H1 (cell line): ENCODE results near the gene LRRC74B. TPM values are rescaled to one million over a fixed set of nuclear protein-coding genes. Genes with fewer than 3 reads are reported as not detected.

ENCODE experiments used
- CTCF ChIA-PET: fragments of 300-600 bp; sonication (Branson Sonifier 250); formaldehyde crosslinking; loops from one replicate; lab custom pipeline; 2021; ENCODE audit not compliant: partially characterized antibody; lab: Charles Lee
- POLR2A ChIA-PET: fragments of 300-600 bp; sonication (Branson Sonifier 250); formaldehyde crosslinking; loops from one replicate; lab custom pipeline; 2021; ENCODE audit warnings: inconsistent platforms; ENCODE audit not compliant: partially characterized antibody; lab: Charles Lee
- DNase-seq, 2 experiments: peaks; one replicate each; pipeline versions ENCODE4 v3.0.0 to v3.0.0-alpha.2; 2010 to 2022; ENCODE audit warnings: low spot score in 2 of 2, low read depth in 1 of 2, mixed read lengths in 1 of 2
- FAIRE-seq: peaks from 2 replicates; lab custom pipeline; 2011; peaks lifted over from hg19 to GRCh38; lab: Jason Lieb, UNC
- H2AFZ ChIP-seq: 2 replicates; pipeline ENCODE4 v1.8.1; 2012; ENCODE audit warnings: low read length, inconsistent platforms
- H2AK5ac ChIP-seq: 2 replicates; pipeline ENCODE4 v1.6.1; 2013; ENCODE audit warnings: low read depth, low read length
- H2BK120ac ChIP-seq: replicated peaks from 2 replicates; pipeline ENCODE3; 2013; ENCODE audit warnings: low read depth, low read length, inconsistent platforms
- H2BK12ac ChIP-seq: 2 replicates; pipeline ENCODE4 v1.6.1; 2013; ENCODE audit warnings: low read depth, low read length
- H2BK15ac ChIP-seq: 2 replicates; pipeline ENCODE4 v1.6.1; 2013; ENCODE audit warnings: low read length
- H2BK20ac ChIP-seq: 2 replicates; pipeline ENCODE4 v1.6.1; 2013; ENCODE audit warnings: low read length
- H2BK5ac ChIP-seq: 2 replicates; pipeline ENCODE4 v1.6.1; 2013; ENCODE audit warnings: low read depth, low read length
- H3K14ac ChIP-seq: 2 replicates; pipeline ENCODE4 v1.6.1; 2013; ENCODE audit warnings: inconsistent platforms; ENCODE audit not compliant: insufficient read length
- H3K18ac ChIP-seq: 2 replicates; pipeline ENCODE4 v1.6.1; 2013; ENCODE audit warnings: low read length; ENCODE audit errors: extremely low read depth
- H3K23ac ChIP-seq: 2 replicates; pipeline ENCODE4 v1.6.1; 2013; ENCODE audit warnings: inconsistent platforms; ENCODE audit not compliant: insufficient read length
- H3K23me2 ChIP-seq: 2 replicates; pipeline ENCODE4 v1.6.1; 2013; ENCODE audit warnings: low read depth, low read length
- H3K27ac ChIP-seq: 2 replicates; pipeline ENCODE4 v1.6.1; 2011; ENCODE audit warnings: low read depth, low read length, inconsistent platforms
- H3K27me3 ChIP-seq, 4 experiments: replicated peaks in 1 of 4; 1 replicate in 1 of 4; 2 replicates in 3 of 4; pipeline versions ENCODE4 v1.6.1 to v1.8.1; 2011 to 2013; ENCODE audit warnings: low read length in 3 of 4, mild to moderate bottlenecking in 3 of 4, inconsistent platforms in 2 of 4, mixed read lengths in 2 of 4, moderate library complexity in 1 of 4; ENCODE audit not compliant: control insufficient read depth in 3 of 4, insufficient read depth in 3 of 4; ENCODE audit errors: extremely low read depth in 1 of 4
- H3K36me3 ChIP-seq, 4 experiments: 2 replicates each; pipeline versions ENCODE4 v1.6.1 to v1.8.1; 2011 to 2013; ENCODE audit warnings: mild to moderate bottlenecking in 4 of 4, low read length in 3 of 4, moderate library complexity in 2 of 4, control low read depth in 1 of 4, inconsistent platforms in 1 of 4; ENCODE audit not compliant: insufficient read depth in 4 of 4, control insufficient read depth in 2 of 4
- H3K4ac ChIP-seq: replicated peaks from 2 replicates; pipeline ENCODE3; 2013; ENCODE audit warnings: low read length, low read depth, mixed read lengths, inconsistent platforms; ENCODE audit not compliant: insufficient read length
- H3K4me1 ChIP-seq, 4 experiments: replicated peaks in 1 of 4; 1 replicate in 1 of 4; 2 replicates in 3 of 4; pipeline versions ENCODE4 v1.6.1 to v1.8.1; 2011 to 2013; ENCODE audit warnings: low read length in 3 of 4, inconsistent platforms in 2 of 4, mixed read lengths in 1 of 4; ENCODE audit not compliant: insufficient read depth in 4 of 4, control insufficient read depth in 3 of 4
- H3K4me2 ChIP-seq, 2 experiments: 2 replicates each; pipeline versions ENCODE4 v1.6.1 to v1.8.1; 2011 to 2013; ENCODE audit warnings: low read depth in 2 of 2, low read length in 2 of 2, control low read depth in 1 of 2, inconsistent platforms in 1 of 2, mild to moderate bottlenecking in 1 of 2; ENCODE audit not compliant: insufficient read depth in 1 of 2
- H3K4me3 ChIP-seq, 4 experiments: fragments of 200-600, 300-600 bp in 1 of 4; sonication (generic), shearing (Covaris generic), sonication (Bioruptor Twin) in 1 of 4; 2 replicates each; pipeline versions ENCODE4 v1.5.1 to v1.8.1; 2011 to 2016; ENCODE audit warnings: low read length in 4 of 4, low read depth in 3 of 4, control low read depth in 2 of 4, inconsistent platforms in 2 of 4, mild to moderate bottlenecking in 2 of 4, mixed read lengths in 1 of 4, moderate library complexity in 1 of 4; ENCODE audit not compliant: insufficient read depth in 2 of 4; ENCODE audit errors: extremely low read depth in 1 of 4
- H3K56ac ChIP-seq: replicated peaks from 2 replicates; pipeline ENCODE3; 2013; ENCODE audit warnings: low read depth, mild to moderate bottlenecking, mixed read lengths, low read length, inconsistent platforms; ENCODE audit not compliant: insufficient read length
- H3K79me1 ChIP-seq: 2 replicates; pipeline ENCODE4 v1.6.1; 2013; ENCODE audit warnings: low read depth, low read length, control low read depth
- H3K79me2 ChIP-seq, 2 experiments: 2 replicates each; pipeline versions ENCODE4 v1.6.1 to v1.8.1; 2012 to 2013; ENCODE audit warnings: low read length in 2 of 2, mild to moderate bottlenecking in 2 of 2, inconsistent platforms in 1 of 2; ENCODE audit not compliant: insufficient read depth in 2 of 2, control insufficient read depth in 1 of 2
- H3K9ac ChIP-seq, 4 experiments: replicated peaks in 1 of 4; 1 replicate in 1 of 4; 2 replicates in 3 of 4; pipeline versions ENCODE4 v1.6.1 to v1.8.1; 2011 to 2013; ENCODE audit warnings: low read depth in 3 of 4, low read length in 3 of 4, control low read depth in 2 of 4, mild to moderate bottlenecking in 2 of 4, moderate library complexity in 2 of 4, inconsistent platforms in 1 of 4; ENCODE audit errors: extremely low read depth in 1 of 4
- H3K9me3 ChIP-seq, 2 experiments: 2 replicates each; pipeline versions ENCODE4 v1.6.1 to v1.8.1; 2012 to 2013; ENCODE audit warnings: mild to moderate bottlenecking in 2 of 2, moderate library complexity in 2 of 2, control low read depth in 1 of 2, inconsistent platforms in 1 of 2, low read depth in 1 of 2, low read length in 1 of 2, mixed read lengths in 1 of 2; ENCODE audit not compliant: insufficient read depth in 2 of 2
- H4K20me1 ChIP-seq, 2 experiments: replicated peaks in 1 of 2; 2 replicates each; pipeline versions ENCODE3 to v1.8.1; 2011 to 2013; ENCODE audit warnings: inconsistent platforms in 2 of 2, low read length in 2 of 2, mild to moderate bottlenecking in 1 of 2; ENCODE audit not compliant: insufficient read depth in 2 of 2, control insufficient read depth in 1 of 2
- H4K5ac ChIP-seq: 2 replicates; pipeline ENCODE4 v1.6.1; 2013; ENCODE audit warnings: low read length, low read depth, mixed read lengths, inconsistent platforms; ENCODE audit not compliant: insufficient read length
- H4K8ac ChIP-seq: 2 replicates; pipeline ENCODE4 v1.8.0; 2013; ENCODE audit warnings: mild to moderate bottlenecking, moderate library complexity, low read length, inconsistent platforms; ENCODE audit not compliant: insufficient read depth; ENCODE audit errors: extremely low read depth
- H4K91ac ChIP-seq: replicated peaks from 2 replicates; pipeline ENCODE3; 2013; ENCODE audit warnings: low read length, mixed read lengths, inconsistent platforms; ENCODE audit not compliant: insufficient read length
- GTF2F1 ChIP-seq: IDR thresholded peaks from 2 replicates; pipeline ENCODE4 v1.6.1; 2012; ENCODE audit warnings: low read depth, low read length, improper control_type of control experiment, borderline replicate concordance
- KDM1A ChIP-seq: fragments of 200-600, 300-600 bp; sonication (generic); IDR thresholded peaks from 2 replicates; pipeline ENCODE4 v1.7.1; 2016; ENCODE audit warnings: mild to moderate bottlenecking, low read length, borderline replicate concordance
- KDM4A ChIP-seq: IDR thresholded peaks from one replicate; pipeline ENCODE4 v1.7.1; 2012; ENCODE audit warnings: low read depth, mild to moderate bottlenecking, moderate library complexity, low read length, inconsistent platforms; ENCODE audit not compliant: severe bottlenecking
- NANOG ChIP-seq: IDR thresholded peaks from 2 replicates; pipeline ENCODE4 v1.6.1; 2011; ENCODE audit warnings: low read length, low read depth, mild to moderate bottlenecking, inconsistent platforms; ENCODE audit not compliant: insufficient read depth, poor library complexity, severe bottlenecking
- POLR2A ChIP-seq, 2 experiments: IDR thresholded peaks; 1 replicate in 1 of 2; 2 replicates in 1 of 2; pipeline ENCODE4 v1.6.1; 2011; ENCODE audit warnings: low read depth in 2 of 2, low read length in 2 of 2, mild to moderate bottlenecking in 2 of 2; ENCODE audit errors: control extremely low read depth in 1 of 2
- SIX5 ChIP-seq: IDR thresholded peaks from 2 replicates; pipeline ENCODE4 v1.6.1; 2011; ENCODE audit warnings: mild to moderate bottlenecking, low read depth, low read length
- SRF ChIP-seq: IDR thresholded peaks from 2 replicates; pipeline ENCODE4 v1.6.1; 2011; ENCODE audit warnings: mild to moderate bottlenecking, low read depth, low read length, moderate library complexity
- WGBS, 2 experiments: shearing (Covaris generic) in 1 of 2; methylation state at CpG; one replicate each; pipeline versions ENCODE4 v1.1.6 to v1.1.7; 2013 to 2015; ENCODE audit warnings: low lambda C conversion rate in 2 of 2, mixed read lengths in 2 of 2, inconsistent platforms in 1 of 2, low coverage in 1 of 2, missing lambda C conversion rate in 1 of 2; ENCODE audit not compliant: insufficient replicate concordance in 2 of 2, insufficient coverage in 1 of 2, insufficient read length in 1 of 2; ENCODE audit errors: extremely low coverage in 1 of 2, missing lambda C conversion rate in 1 of 2; 5-methylcytosine and 5-hydroxymethylcytosine counted together
- polyA plus RNA-seq, 7 experiments: library from polyadenylated mRNA; depleted of rRNA in 3 of 7; stranded (reverse) in 5 of 7; unstranded in 2 of 7; fragments of >200 nt in 5 of 7; fragments of 200-250 nt in 2 of 7; gene quantifications; 1 replicate in 5 of 7; 2 replicates in 1 of 7; 4 replicates in 1 of 7; pipeline versions ENCODE4 v1.2.1 to v1.2.3, GENCODE V29; 2011 to 2013; ENCODE audit warnings: missing spikeins in 2 of 7, mixed read lengths in 2 of 7
- total RNA-seq: library from RNA; stranded (reverse); fragmentation: NEBNext Ultra II Directional; extraction: Animal tissue kit (Norgen Biotek cat#: 25700); gene quantifications from 2 replicates; pipeline ENCODE4 v1.2.1, GENCODE V29; 2021
- TF ChIP-seq, protein P1 (sequence below), 3 experiments: IDR thresholded peaks; 1 replicate in 2 of 3; 2 replicates in 1 of 3; pipeline versions ENCODE4 v1.5.1 to v1.6.1; 2011; ENCODE audit warnings: low read length in 3 of 3, mild to moderate bottlenecking in 3 of 3, inconsistent platforms in 2 of 3, low read depth in 1 of 3, moderate library complexity in 1 of 3; ENCODE audit not compliant: insufficient read depth in 1 of 3; ENCODE audit errors: control extremely low read depth in 1 of 3

The LRRC74B gene
- total and polyA plus RNA-seq, 2 of the 8 experiments (the other 6 are each of a cell fraction or from before 2014, with no cell fraction given) = not detected

DNA sequence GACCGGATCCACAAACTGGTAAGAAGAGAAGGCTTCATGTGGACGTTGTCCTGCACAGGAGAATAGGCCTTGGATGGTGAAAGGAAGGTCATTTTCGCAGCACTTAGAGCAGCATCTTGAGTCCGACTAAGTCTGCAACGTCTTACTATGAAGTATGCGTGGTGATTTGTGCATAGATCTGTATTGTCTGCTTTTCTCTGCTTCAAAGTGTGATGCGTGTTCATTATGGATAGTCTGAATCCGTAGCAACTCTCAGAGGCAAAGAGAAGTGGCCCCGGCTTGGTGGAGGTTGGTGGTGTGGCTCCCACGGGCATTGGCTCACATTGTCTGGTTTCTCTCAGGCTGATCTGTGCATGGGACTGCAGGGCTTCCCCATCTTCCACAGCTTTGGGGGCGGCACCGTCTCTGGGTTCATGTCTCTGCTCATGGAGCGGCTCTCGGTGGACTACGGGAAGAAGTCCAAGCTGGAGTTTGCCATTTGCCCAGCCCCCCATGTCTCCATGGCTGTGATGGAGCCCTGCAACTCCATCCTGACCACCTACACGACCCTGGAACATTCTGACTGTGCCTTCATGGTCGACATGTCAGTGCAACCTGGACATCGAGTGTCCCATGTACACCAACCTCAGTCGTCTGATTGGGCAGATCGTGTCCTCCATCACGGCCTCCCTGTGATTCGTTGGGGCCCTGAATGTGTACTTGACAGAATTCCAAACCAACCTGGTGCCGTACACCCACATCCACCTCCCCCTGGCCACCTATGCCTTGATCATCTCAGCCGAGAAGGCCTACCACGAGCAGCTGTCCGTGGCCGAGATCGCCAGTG lies 21.5 kb downstream of the LRRC74B start:
- Histone ChIP-seq H3K27me3 (peaks cover 0 to 2% (median 0%) of the 10 kb centered on the region in 4 experiments; a peak in 1 of 7 replicates), H4K5ac (no peak overlapping the region), H3K14ac (no peak overlapping the region), H3K18ac (no peak overlapping the region), H3K9me3 (no peaks in the 10 kb centered on the region), H3K36me3 (no peaks in the 10 kb centered on the region), H3K23me2 (no peaks in the 10 kb centered on the region), H3K27ac (no peak overlapping the region), H2AFZ (no peak overlapping the region), H3K9ac (no peak overlapping the region), H4K8ac (no peak overlapping the region), H3K79me2 (no peaks in the 10 kb centered on the region), H4K20me1 (no peaks in the 10 kb centered on the region), H2BK12ac (no peak overlapping the region), H3K4me2 (no peak overlapping the region), H4K91ac (no peak overlapping the region), H2BK5ac (no peak overlapping the region), H2BK20ac (no peak overlapping the region), H3K4ac (no peak overlapping the region), H3K4me1 (no peaks in the 10 kb centered on the region; a peak in 1 of 7 replicates), H2AK5ac (no peak overlapping the region), H2BK15ac (no peak overlapping the region), H3K4me3 (no peak overlapping the region), H3K56ac (no peak overlapping the region), H2BK120ac (no peak overlapping the region), H3K23ac (no peak overlapping the region), H3K79me1 (no peaks in the 10 kb centered on the region)
- WGBS, 2 experiments = 87% methylated on average over 28 of the region's 28 CpGs; no CpG with 5 or more reads in 1 of the 2 experiments
- no peak for TF ChIP-seq SIX5
- no peak for TF ChIP-seq KDM1A
- TF ChIP-seq SRF = no peak
- no peak for TF ChIP-seq GTF2F1
- TF ChIP-seq, protein P1, sequence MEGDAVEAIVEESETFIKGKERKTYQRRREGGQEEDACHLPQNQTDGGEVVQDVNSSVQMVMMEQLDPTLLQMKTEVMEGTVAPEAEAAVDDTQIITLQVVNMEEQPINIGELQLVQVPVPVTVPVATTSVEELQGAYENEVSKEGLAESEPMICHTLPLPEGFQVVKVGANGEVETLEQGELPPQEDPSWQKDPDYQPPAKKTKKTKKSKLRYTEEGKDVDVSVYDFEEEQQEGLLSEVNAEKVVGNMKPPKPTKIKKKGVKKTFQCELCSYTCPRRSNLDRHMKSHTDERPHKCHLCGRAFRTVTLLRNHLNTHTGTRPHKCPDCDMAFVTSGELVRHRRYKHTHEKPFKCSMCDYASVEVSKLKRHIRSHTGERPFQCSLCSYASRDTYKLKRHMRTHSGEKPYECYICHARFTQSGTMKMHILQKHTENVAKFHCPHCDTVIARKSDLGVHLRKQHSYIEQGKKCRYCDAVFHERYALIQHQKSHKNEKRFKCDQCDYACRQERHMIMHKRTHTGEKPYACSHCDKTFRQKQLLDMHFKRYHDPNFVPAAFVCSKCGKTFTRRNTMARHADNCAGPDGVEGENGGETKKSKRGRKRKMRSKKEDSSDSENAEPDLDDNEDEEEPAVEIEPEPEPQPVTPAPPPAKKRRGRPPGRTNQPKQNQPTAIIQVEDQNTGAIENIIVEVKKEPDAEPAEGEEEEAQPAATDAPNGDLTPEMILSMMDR (IDR thresholded peaks at IDR 0.05; ENCODE audit: control extremely low read depth in 1 of 3, insufficient read depth in 1 of 3, low read depth in 1 of 3, low read length in 3 of 3) = no peak
- TF ChIP-seq POLR2A (IDR thresholded peaks at IDR 0.05; ENCODE audit: control extremely low read depth in 1 of 2, low read depth in 2 of 2, low read length in 2 of 2) = no peak
- TF ChIP-seq NANOG = no peak
- TF ChIP-seq KDM4A = no peak
- ChIA-PET CTCF (no interaction called here), POLR2A (no interaction called here)
- no peak for FAIRE-seq
- DNase-seq = no peak
